ENCODE results near the gene SLC9A9.
"Not testable (repeated sequence)": the region's sequence is repeated elsewhere in the genome, so short reads cannot be mapped to it uniquely, and the experiment has no call there.

SLC9A9 gene

GRCh38 chr3:143551761-143552160 lies 296.5 kb downstream of the SLC9A9 start:
- no peak for DNase-seq (ENCODE audit: low spot score)

GRCh38 chr3:143548861-143549497 lies 299.3 kb downstream of the SLC9A9 start:
- DNase-seq (ENCODE audit: low spot score), result no peak

- no peak for DNase-seq (ENCODE audit: low spot score)
These were observed 299.9 kb downstream of the SLC9A9 start for GRCh38 chr3:143548393-143548792.

- no peak for DNase-seq (ENCODE audit: low spot score)
These were observed 309.7 kb downstream of the SLC9A9 start for GRCh38 chr3:143538577-143538981.

- no peak for DNase-seq (ENCODE audit: low spot score)
These were observed 310.2 kb downstream of the SLC9A9 start for GRCh38 chr3:143538061-143538460.

GRCh38 chr3:143536817-143537535 lies 311.3 kb downstream of the SLC9A9 start:
- no peak for DNase-seq (ENCODE audit: low spot score)

GRCh38 chr3:143535994-143536784 lies 312.1 kb downstream of the SLC9A9 start:
- DNase-seq (ENCODE audit: low spot score), result no peak

GRCh38 chr3:143533391-143533790 lies 314.9 kb downstream of the SLC9A9 start:
- no peak for DNase-seq (ENCODE audit: low spot score)

- no peak for DNase-seq (ENCODE audit: low spot score)
These were observed 316.2 kb downstream of the SLC9A9 start for GRCh38 chr3:143532091-143532490.

GRCh38 chr3:143531101-143531500 lies 317.2 kb downstream of the SLC9A9 start:
- no peak for DNase-seq (ENCODE audit: low spot score)

- no peak for DNase-seq (ENCODE audit: low spot score)
These were observed 318.5 kb downstream of the SLC9A9 start for GRCh38 chr3:143529798-143530197.

- no peak for DNase-seq (ENCODE audit: low spot score)
These were observed 319.2 kb downstream of the SLC9A9 start for GRCh38 chr3:143529018-143529478.

GRCh38 chr3:143526011-143526545 lies 322.2 kb downstream of the SLC9A9 start:
- DNase-seq (ENCODE audit: low spot score), result no peak

GRCh38 chr3:143525408-143525807 lies 322.9 kb downstream of the SLC9A9 start:
- no peak for DNase-seq (ENCODE audit: low spot score)

GRCh38 chr3:143521803-143522202 lies 326.5 kb downstream of the SLC9A9 start:
- DNase-seq (ENCODE audit: low spot score), result no peak

GRCh38 chr3:143517131-143517530 lies 331.1 kb downstream of the SLC9A9 start:
- not testable (repeated sequence) for DNase-seq (ENCODE audit: low spot score)

GRCh38 chr3:143514874-143515273 lies 333.4 kb downstream of the SLC9A9 start:
- no peak for DNase-seq (ENCODE audit: low spot score)

- DNase-seq (ENCODE audit: low spot score), result no peak
These were observed 334.2 kb downstream of the SLC9A9 start for GRCh38 chr3:143514109-143514508.

- no peak for DNase-seq (ENCODE audit: low spot score)
These were observed 336.9 kb downstream of the SLC9A9 start for GRCh38 chr3:143511174-143511879.

GRCh38 chr3:143510601-143511000 lies 337.7 kb downstream of the SLC9A9 start:
- DNase-seq (ENCODE audit: low spot score), result no peak

GRCh38 chr3:143507735-143508580 lies 340.3 kb downstream of the SLC9A9 start:
- DNase-seq (ENCODE audit: low spot score), result no peak
